Mammary epithelial cell (primary cell): ENCODE data around the gene SH3BGR.

Experiments
- CTCF ChIP-seq, 2 donors: IDR thresholded peaks in 1 of 2; conservative IDR thresholded peaks in 1 of 2; 2 replicates each; pipeline ENCODE4 v1.5.1; 2011 to 2012; ENCODE audit warnings: inconsistent platforms in 2 of 2, low read length in 2 of 2, mild to moderate bottlenecking in 2 of 2, control low read depth in 1 of 2, low read depth in 1 of 2; ENCODE audit not compliant: insufficient read depth in 1 of 2; ENCODE audit errors: extremely low read depth in 1 of 2
- EZH2 ChIP-seq: IDR thresholded peaks from 2 replicates; pipeline ENCODE4 v1.6.1; 2012; ENCODE audit warnings: low read length, inconsistent platforms, borderline replicate concordance

- no peak for TF ChIP-seq CTCF (conservative IDR thresholded peaks at IDR 0.05 in 1 of 2, IDR thresholded peaks at IDR 0.05 in 1 of 2; ENCODE audit: extremely low read depth in 1 of 2, insufficient read depth in 1 of 2, low read depth in 1 of 2, low read length in 2 of 2)
- no peak for TF ChIP-seq EZH2
Observed at GRCh38 chr21:39525129-39525528, 73.4 kb downstream of the SH3BGR start.
